H1 (cell line): Measurements from ENCODE around the gene NEK3. TPM values are rescaled to one million over a fixed set of nuclear protein-coding genes. Genes with fewer than 3 reads are reported as not detected.

Experiments
- EP300 ChIP-seq, 2 experiments: IDR thresholded peaks; 1 replicate in 1 of 2; 2 replicates in 1 of 2; pipeline ENCODE4 v1.6.1; 2011 to 2012; ENCODE audit warnings: low read depth in 2 of 2, low read length in 2 of 2, mild to moderate bottlenecking in 2 of 2, borderline replicate concordance in 1 of 2, inconsistent platforms in 1 of 2, moderate library complexity in 1 of 2
- SIRT6 ChIP-seq: IDR thresholded peaks from one replicate; pipeline ENCODE4 v1.7.1; 2012; ENCODE audit warnings: low read length, inconsistent platforms
- polyA plus RNA-seq, 7 experiments: library from polyadenylated mRNA; depleted of rRNA in 3 of 7; stranded (reverse) in 5 of 7; unstranded in 2 of 7; fragments of >200 nt in 5 of 7; fragments of 200-250 nt in 2 of 7; gene quantifications; 1 replicate in 5 of 7; 2 replicates in 1 of 7; 4 replicates in 1 of 7; pipeline versions ENCODE4 v1.2.1 to v1.2.3, GENCODE V29; 2011 to 2013; ENCODE audit warnings: missing spikeins in 2 of 7, mixed read lengths in 2 of 7
- total RNA-seq: library from RNA; stranded (reverse); fragmentation: NEBNext Ultra II Directional; extraction: Animal tissue kit (Norgen Biotek cat#: 25700); gene quantifications from 2 replicates; pipeline ENCODE4 v1.2.1, GENCODE V29; 2021
- TF ChIP-seq, protein P1 (sequence below): fragments of 300-600 bp; sonication (generic); IDR thresholded peaks from 2 replicates; pipeline ENCODE4 v1.7.1; 2012; ENCODE audit warnings: low read length, moderate library complexity, mild to moderate bottlenecking, inconsistent platforms; ENCODE audit not compliant: insufficient replicate concordance

Gene NEK3
- total and polyA plus RNA-seq, 2 of the 8 experiments (the other 6 are each of a cell fraction or from before 2014, with no cell fraction given) = 11.4 to 26.0 TPM

DNA sequence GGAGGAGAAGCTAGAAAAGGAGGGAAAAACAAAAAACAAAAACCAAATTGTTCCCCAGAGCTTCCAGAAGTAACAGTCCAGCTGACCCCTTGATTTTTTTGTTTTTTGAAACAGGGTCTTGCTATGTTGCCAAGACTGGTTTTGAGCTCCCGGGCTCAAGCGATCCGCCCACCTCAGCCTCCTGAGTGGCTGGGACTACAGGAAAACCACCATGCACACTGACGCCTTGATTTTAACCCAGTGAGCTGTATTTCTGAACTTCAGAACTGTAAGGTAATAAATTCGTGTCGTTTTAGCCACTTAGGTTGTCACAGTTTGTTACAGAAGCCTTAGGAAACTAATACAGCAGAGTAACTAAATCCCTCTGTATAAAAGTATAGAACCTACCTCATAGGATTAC is 1.1 kb upstream of the NEK3 start (continued):
- TF ChIP-seq, protein P1, sequence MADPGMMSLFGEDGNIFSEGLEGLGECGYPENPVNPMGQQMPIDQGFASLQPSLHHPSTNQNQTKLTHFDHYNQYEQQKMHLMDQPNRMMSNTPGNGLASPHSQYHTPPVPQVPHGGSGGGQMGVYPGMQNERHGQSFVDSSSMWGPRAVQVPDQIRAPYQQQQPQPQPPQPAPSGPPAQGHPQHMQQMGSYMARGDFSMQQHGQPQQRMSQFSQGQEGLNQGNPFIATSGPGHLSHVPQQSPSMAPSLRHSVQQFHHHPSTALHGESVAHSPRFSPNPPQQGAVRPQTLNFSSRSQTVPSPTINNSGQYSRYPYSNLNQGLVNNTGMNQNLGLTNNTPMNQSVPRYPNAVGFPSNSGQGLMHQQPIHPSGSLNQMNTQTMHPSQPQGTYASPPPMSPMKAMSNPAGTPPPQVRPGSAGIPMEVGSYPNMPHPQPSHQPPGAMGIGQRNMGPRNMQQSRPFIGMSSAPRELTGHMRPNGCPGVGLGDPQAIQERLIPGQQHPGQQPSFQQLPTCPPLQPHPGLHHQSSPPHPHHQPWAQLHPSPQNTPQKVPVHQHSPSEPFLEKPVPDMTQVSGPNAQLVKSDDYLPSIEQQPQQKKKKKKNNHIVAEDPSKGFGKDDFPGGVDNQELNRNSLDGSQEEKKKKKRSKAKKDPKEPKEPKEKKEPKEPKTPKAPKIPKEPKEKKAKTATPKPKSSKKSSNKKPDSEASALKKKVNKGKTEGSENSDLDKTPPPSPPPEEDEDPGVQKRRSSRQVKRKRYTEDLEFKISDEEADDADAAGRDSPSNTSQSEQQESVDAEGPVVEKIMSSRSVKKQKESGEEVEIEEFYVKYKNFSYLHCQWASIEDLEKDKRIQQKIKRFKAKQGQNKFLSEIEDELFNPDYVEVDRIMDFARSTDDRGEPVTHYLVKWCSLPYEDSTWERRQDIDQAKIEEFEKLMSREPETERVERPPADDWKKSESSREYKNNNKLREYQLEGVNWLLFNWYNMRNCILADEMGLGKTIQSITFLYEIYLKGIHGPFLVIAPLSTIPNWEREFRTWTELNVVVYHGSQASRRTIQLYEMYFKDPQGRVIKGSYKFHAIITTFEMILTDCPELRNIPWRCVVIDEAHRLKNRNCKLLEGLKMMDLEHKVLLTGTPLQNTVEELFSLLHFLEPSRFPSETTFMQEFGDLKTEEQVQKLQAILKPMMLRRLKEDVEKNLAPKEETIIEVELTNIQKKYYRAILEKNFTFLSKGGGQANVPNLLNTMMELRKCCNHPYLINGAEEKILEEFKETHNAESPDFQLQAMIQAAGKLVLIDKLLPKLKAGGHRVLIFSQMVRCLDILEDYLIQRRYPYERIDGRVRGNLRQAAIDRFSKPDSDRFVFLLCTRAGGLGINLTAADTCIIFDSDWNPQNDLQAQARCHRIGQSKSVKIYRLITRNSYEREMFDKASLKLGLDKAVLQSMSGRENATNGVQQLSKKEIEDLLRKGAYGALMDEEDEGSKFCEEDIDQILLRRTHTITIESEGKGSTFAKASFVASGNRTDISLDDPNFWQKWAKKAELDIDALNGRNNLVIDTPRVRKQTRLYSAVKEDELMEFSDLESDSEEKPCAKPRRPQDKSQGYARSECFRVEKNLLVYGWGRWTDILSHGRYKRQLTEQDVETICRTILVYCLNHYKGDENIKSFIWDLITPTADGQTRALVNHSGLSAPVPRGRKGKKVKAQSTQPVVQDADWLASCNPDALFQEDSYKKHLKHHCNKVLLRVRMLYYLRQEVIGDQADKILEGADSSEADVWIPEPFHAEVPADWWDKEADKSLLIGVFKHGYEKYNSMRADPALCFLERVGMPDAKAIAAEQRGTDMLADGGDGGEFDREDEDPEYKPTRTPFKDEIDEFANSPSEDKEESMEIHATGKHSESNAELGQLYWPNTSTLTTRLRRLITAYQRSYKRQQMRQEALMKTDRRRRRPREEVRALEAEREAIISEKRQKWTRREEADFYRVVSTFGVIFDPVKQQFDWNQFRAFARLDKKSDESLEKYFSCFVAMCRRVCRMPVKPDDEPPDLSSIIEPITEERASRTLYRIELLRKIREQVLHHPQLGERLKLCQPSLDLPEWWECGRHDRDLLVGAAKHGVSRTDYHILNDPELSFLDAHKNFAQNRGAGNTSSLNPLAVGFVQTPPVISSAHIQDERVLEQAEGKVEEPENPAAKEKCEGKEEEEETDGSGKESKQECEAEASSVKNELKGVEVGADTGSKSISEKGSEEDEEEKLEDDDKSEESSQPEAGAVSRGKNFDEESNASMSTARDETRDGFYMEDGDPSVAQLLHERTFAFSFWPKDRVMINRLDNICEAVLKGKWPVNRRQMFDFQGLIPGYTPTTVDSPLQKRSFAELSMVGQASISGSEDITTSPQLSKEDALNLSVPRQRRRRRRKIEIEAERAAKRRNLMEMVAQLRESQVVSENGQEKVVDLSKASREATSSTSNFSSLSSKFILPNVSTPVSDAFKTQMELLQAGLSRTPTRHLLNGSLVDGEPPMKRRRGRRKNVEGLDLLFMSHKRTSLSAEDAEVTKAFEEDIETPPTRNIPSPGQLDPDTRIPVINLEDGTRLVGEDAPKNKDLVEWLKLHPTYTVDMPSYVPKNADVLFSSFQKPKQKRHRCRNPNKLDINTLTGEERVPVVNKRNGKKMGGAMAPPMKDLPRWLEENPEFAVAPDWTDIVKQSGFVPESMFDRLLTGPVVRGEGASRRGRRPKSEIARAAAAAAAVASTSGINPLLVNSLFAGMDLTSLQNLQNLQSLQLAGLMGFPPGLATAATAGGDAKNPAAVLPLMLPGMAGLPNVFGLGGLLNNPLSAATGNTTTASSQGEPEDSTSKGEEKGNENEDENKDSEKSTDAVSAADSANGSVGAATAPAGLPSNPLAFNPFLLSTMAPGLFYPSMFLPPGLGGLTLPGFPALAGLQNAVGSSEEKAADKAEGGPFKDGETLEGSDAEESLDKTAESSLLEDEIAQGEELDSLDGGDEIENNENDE = no peak
- no peak for TF ChIP-seq SIRT6
- no peak for TF ChIP-seq EP300 (IDR thresholded peaks at IDR 0.05; ENCODE audit: borderline replicate concordance in 1 of 2, low read depth in 2 of 2, low read length in 2 of 2)
